Esophagus muscularis mucosa (tissue), 3 donors: Measurements from ENCODE around the gene TRERF1.

Experiments
- POLR2A ChIP-seq: fragments of 450-650 bp; IDR thresholded peaks from one replicate; pipeline ENCODE4 v1.6.1; 2017; ENCODE audit warnings: antibody characterized with exemption, moderate library complexity, mild to moderate bottlenecking, low read depth
- POLR2AphosphoS5 ChIP-seq, 2 donors: sonication (generic); formaldehyde crosslinking; IDR thresholded peaks; one replicate each; pipeline ENCODE4 v1.6.1; 2017; ENCODE audit warnings: antibody characterized with exemption in 2 of 2
- TF ChIP-seq, protein P1 (sequence below), 3 experiments: fragments of 200-600 bp in 2 of 3; fragments of 450-650 bp in 1 of 3; sonication (generic) in 2 of 3; IDR thresholded peaks; one replicate each; pipeline ENCODE4 v1.5.1; 2017 to 2019; ENCODE audit warnings: antibody characterized with exemption in 3 of 3, mild to moderate bottlenecking in 2 of 3, moderate library complexity in 1 of 3

DNA sequence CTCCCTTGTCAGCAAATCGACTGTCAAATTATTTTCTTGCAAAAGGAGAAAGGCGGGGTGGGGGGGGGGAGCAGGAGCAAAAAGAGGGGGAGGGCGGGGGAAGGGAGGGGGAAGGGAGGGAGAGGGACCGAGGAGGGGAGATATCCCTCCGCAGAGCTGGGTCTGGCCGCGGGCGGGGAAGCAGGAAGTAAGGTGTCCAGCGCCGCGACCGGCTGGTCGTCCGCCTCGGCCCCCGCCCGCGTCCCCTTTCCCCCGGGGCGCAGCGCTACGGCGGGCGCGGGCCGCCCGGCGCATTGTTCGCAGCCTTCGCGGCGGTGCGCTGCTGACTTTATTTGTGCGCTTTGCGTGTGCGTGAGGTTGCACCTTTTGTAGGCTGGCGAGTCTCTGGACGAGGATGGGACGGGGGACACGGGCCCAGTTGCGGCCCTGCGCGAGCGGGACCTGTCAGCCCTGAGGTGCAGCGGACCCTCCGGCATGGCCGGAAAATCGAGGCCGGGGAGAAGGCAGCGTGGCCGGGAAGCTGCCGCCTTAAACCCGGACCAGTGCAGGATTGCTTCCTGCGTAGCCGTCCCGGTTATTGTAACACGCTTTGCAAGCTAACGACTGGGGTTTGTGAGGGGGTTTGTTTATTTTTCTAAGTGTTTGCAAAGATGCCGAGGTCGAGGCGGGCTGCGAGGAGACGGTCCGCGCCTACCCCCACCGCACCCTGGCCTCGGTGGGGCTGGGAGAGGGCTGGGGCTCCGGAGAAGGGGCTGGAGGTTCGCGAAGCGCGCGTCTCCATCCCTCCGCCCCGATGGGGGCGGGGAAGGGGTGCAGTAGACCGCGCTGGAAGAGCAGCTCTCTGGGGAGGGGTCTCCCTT, 675 bp upstream of the TRERF1 start:
- peak in 1 of 2 donors; percentile 71 for TF ChIP-seq POLR2AphosphoS5 (IDR thresholded peaks at IDR 0.05)
- no peak for TF ChIP-seq POLR2A
- TF ChIP-seq, protein P1, sequence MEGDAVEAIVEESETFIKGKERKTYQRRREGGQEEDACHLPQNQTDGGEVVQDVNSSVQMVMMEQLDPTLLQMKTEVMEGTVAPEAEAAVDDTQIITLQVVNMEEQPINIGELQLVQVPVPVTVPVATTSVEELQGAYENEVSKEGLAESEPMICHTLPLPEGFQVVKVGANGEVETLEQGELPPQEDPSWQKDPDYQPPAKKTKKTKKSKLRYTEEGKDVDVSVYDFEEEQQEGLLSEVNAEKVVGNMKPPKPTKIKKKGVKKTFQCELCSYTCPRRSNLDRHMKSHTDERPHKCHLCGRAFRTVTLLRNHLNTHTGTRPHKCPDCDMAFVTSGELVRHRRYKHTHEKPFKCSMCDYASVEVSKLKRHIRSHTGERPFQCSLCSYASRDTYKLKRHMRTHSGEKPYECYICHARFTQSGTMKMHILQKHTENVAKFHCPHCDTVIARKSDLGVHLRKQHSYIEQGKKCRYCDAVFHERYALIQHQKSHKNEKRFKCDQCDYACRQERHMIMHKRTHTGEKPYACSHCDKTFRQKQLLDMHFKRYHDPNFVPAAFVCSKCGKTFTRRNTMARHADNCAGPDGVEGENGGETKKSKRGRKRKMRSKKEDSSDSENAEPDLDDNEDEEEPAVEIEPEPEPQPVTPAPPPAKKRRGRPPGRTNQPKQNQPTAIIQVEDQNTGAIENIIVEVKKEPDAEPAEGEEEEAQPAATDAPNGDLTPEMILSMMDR (IDR thresholded peaks at IDR 0.05): no peak
